ENCODE measurements around the gene GALM. TPM values are rescaled to one million over a fixed set of nuclear protein-coding genes. Genes with fewer than 3 reads are reported as not detected.
A peak's percentile ranks its signal among the peaks of the same experiment; 100 is the strongest.

The GALM gene
- total and polyA plus RNA-seq, 10 donors = 5.2 to 22.7 (median 7.6) TPM

- peaks cover 30 to 85% (median 67%) of the 10 kb centered on the region in 6 donors for H3K4me1 ChIP-seq
- TF ChIP-seq POLR2AphosphoS5 (IDR thresholded peaks at IDR 0.05) (no peak), CTCF (IDR thresholded peaks at IDR 0.05 in 8 of 11, conservative IDR thresholded peaks at IDR 0.05 in 3 of 11) (no peak), POLR2A (IDR thresholded peaks at IDR 0.05) (no peak)
- H3K9me3 ChIP-seq = no peaks in the 10 kb centered on the region
- no peak for DNase-seq
- H3K36me3 ChIP-seq = peaks cover 10 to 71% (median 62%) of the 10 kb centered on the region in 6 donors
- intact Hi-C loops (cut with DNase I; ENCODE audit: low total_unique reads) = no loop called here
- peak overlapping the region in 1 of 8 donors; percentile 94 for H3K4me3 ChIP-seq
- peak overlapping the region in 4 of 8 donors; percentile 2 to 37 (median 18) for H3K27ac ChIP-seq
- no peaks in the 10 kb centered on the region for H3K27me3 ChIP-seq (replicated peaks in 1 of 7)
- WGBS, 5 donors = 74 to 91% (median 80%) methylated on average over 5 of the region's 5 CpGs
These were observed 81.9 kb downstream of the GALM start for GRCh38 chr2:38747819-38748218.

GRCh38 chr2:38748391-38748790 lies 82.5 kb downstream of the GALM start:
- peak overlapping the region in 3 of 8 donors; percentile 1 to 94 (median 87) for H3K4me3 ChIP-seq
- H3K27me3 ChIP-seq (replicated peaks in 1 of 7) = no peaks in the 10 kb centered on the region
- WGBS, 5 donors = 79 to 95% (median 90%) methylated on average over 9 of the region's 9 CpGs
- intact Hi-C loops (cut with DNase I; ENCODE audit: low total_unique reads) = no loop called here
- H3K36me3 ChIP-seq = peaks cover 10 to 65% (median 57%) of the 10 kb centered on the region in 6 donors
- DNase-seq = no peak
- no peaks in the 10 kb centered on the region for H3K9me3 ChIP-seq
- H3K4me1 ChIP-seq = peaks cover 30 to 81% (median 66%) of the 10 kb centered on the region in 6 donors
- TF ChIP-seq POLR2AphosphoS5 (IDR thresholded peaks at IDR 0.05) = no peak
- no peak for TF ChIP-seq POLR2A (IDR thresholded peaks at IDR 0.05)
- no peak for TF ChIP-seq CTCF (IDR thresholded peaks at IDR 0.05 in 8 of 11, conservative IDR thresholded peaks at IDR 0.05 in 3 of 11)
- peak overlapping the region in 3 of 8 donors; percentile 2 to 37 (median 30) for H3K27ac ChIP-seq

GRCh38 chr2:38748943-38749804 lies 83.3 kb downstream of the GALM start:
- no peak for DNase-seq
- H3K36me3 ChIP-seq = peaks cover 10 to 57% (median 50%) of the 10 kb centered on the region in 6 donors
- peak overlapping the region; percentile 68 to 94 (median 88) for H3K4me3 ChIP-seq
- peaks cover 33 to 81% (median 67%) of the 10 kb centered on the region in 6 donors for H3K4me1 ChIP-seq
- no peaks in the 10 kb centered on the region for H3K27me3 ChIP-seq (replicated peaks in 1 of 7)
- peak overlapping the region in 6 of 8 donors; percentile 37 to 100 (median 99) for H3K27ac ChIP-seq
- H3K9me3 ChIP-seq = no peaks in the 10 kb centered on the region
- TF ChIP-seq POLR2A (IDR thresholded peaks at IDR 0.05) = no peak
- no peak for TF ChIP-seq CTCF (IDR thresholded peaks at IDR 0.05 in 8 of 11, conservative IDR thresholded peaks at IDR 0.05 in 3 of 11)
- no peak for TF ChIP-seq POLR2AphosphoS5 (IDR thresholded peaks at IDR 0.05)
- 50 to 69% (median 60%) methylated on average over 26 of the region's 26 CpGs for WGBS, 5 donors
- intact Hi-C loops (cut with DNase I; ENCODE audit: low total_unique reads) = no loop called here

Measured in spleen (tissue), 11 donors.